Neutrophil (primary cell): ENCODE measurements around the gene CDKN2B-AS1.

Source experiments
- H3K27ac ChIP-seq: fragments of 200-600 bp; sonication (generic); 2 replicates; pipeline ENCODE4 v1.5.1; 2016; ENCODE audit warnings: mild to moderate bottlenecking, moderate library complexity
- H3K27me3 ChIP-seq: fragments of 200-600 bp; sonication (generic); 2 replicates; pipeline ENCODE4 v1.6.0; 2016; ENCODE audit warnings: mild to moderate bottlenecking
- H3K36me3 ChIP-seq: fragments of 200-600 bp; sonication (generic); 2 replicates; pipeline ENCODE4 v1.5.1; 2017
- H3K4me1 ChIP-seq, 2 experiments: fragments of 200-600 bp in 1 of 2; sonication (generic) in 1 of 2; 1 replicate in 1 of 2; 2 replicates in 1 of 2; pipeline versions ENCODE4 v1.5.1 to v1.6.1; 2013 to 2016; ENCODE audit warnings: low read depth in 1 of 2, low read length in 1 of 2, mild to moderate bottlenecking in 1 of 2, moderate library complexity in 1 of 2; ENCODE audit not compliant: control insufficient read depth in 1 of 2, insufficient read depth in 1 of 2
- H3K4me3 ChIP-seq, 2 experiments: fragments of 200-600 bp in 1 of 2; sonication (generic) in 1 of 2; 1 replicate in 1 of 2; 2 replicates in 1 of 2; pipeline ENCODE4 v1.5.1; 2013 to 2016; ENCODE audit warnings: low read depth in 1 of 2, low read length in 1 of 2, mild to moderate bottlenecking in 1 of 2, moderate library complexity in 1 of 2
- H3K9me3 ChIP-seq: fragments of 200-600 bp; sonication (generic); 2 replicates; pipeline ENCODE4 v1.5.1; 2016
- CTCF ChIP-seq: fragments of 200-600 bp; sonication (generic); IDR thresholded peaks from 2 replicates; pipeline ENCODE4 v1.5.1; 2016; ENCODE audit warnings: antibody characterized with exemption

Gene CDKN2B-AS1

GRCh38 chr9:22103685-22104575, 109.3 kb downstream of the CDKN2B-AS1 start:
- H3K4me3 ChIP-seq, result no peak overlapping the region
- no peak overlapping the region for H3K27ac ChIP-seq
- H3K27me3 ChIP-seq, result peaks cover 22% of the 10 kb centered on the region
- no peaks in the 10 kb centered on the region for H3K9me3 ChIP-seq
- no peaks in the 10 kb centered on the region for H3K4me1 ChIP-seq
- no peaks in the 10 kb centered on the region for H3K36me3 ChIP-seq
- no peak for TF ChIP-seq CTCF

- no peak overlapping the region for H3K4me3 ChIP-seq
- H3K9me3 ChIP-seq, result no peaks in the 10 kb centered on the region
- no peaks in the 10 kb centered on the region for H3K36me3 ChIP-seq
- peaks cover 25% of the 10 kb centered on the region for H3K27me3 ChIP-seq
- no peak for TF ChIP-seq CTCF
- no peak overlapping the region for H3K27ac ChIP-seq
- H3K4me1 ChIP-seq, result no peaks in the 10 kb centered on the region
Measured at GRCh38 chr9:22105005-22105722, 110.6 kb downstream of the CDKN2B-AS1 start.

- Histone ChIP-seq H3K4me3 (no peak overlapping the region), H3K4me1 (no peaks in the 10 kb centered on the region), H3K9me3 (no peaks in the 10 kb centered on the region), H3K27me3 (peaks cover 35% of the 10 kb centered on the region), H3K27ac (no peak overlapping the region), H3K36me3 (no peaks in the 10 kb centered on the region)
- no peak for TF ChIP-seq CTCF
Measured at GRCh38 chr9:22107202-22108045, 112.8 kb downstream of the CDKN2B-AS1 start.

- H3K27me3 ChIP-seq, result peaks cover 47% of the 10 kb centered on the region
- no peaks in the 10 kb centered on the region for H3K4me1 ChIP-seq
- TF ChIP-seq CTCF, result no peak
- no peaks in the 10 kb centered on the region for H3K36me3 ChIP-seq
- no peak overlapping the region for H3K27ac ChIP-seq
- H3K9me3 ChIP-seq, result no peaks in the 10 kb centered on the region
- no peak overlapping the region for H3K4me3 ChIP-seq
Measured at GRCh38 chr9:22108581-22109370, 114.2 kb downstream of the CDKN2B-AS1 start.
